ENCODE measurements around the gene PPP4R4. TPM values are rescaled to one million over a fixed set of nuclear protein-coding genes. Genes with fewer than 3 reads are reported as not detected.

Gene PPP4R4
- polyA plus RNA-seq, 10 donors, result 0.07 to 0.90 (median 0.24) TPM

- DNase-seq, result no peak
These were observed 133.4 kb downstream of the PPP4R4 start for GRCh38 chr14:94307410-94307992.

GRCh38 chr14:94309721-94310120, 135.6 kb downstream of the PPP4R4 start:
- DNase-seq, result no peak

GRCh38 chr14:94310248-94310647, 136.1 kb downstream of the PPP4R4 start:
- DNase-seq, result no peak

DNA sequence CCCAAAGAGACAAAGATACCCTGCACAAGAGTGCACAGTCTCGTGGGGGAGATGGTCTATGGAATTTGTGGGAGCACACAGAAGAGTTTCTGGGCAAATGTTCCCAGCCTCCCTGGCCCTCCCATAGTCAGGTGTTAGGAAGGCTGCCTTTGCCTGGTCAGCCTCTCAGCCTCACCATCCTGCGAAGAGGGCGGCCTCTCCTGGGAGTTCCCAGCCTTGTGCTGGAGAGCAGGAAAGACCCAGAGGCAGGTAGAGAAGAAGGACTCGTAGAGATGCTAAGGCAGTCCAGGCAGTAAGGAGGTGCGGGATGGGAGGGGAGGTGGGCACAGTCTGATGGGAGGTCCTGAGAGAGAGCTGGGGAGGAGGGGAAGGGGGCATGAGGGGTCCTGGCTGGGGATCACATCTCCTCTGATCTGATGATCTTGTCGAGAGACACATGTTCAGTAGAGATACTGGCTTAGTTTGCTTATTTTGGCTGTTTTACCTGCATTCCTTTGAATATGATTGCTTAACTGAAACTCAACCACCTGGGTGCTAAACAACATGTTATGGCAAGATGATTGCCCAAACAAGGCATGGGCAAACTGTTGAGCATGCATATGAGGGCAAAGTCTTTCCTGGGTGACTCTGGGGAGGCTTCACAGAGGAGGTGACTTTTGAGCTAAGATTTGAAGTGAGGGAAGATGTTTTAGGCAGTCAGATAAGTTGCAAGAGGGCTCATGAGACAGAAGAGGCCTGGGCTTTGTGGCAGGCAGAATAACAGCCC, 138.5 kb downstream of the PPP4R4 start:
- DNase-seq, result no peak

- no peak for DNase-seq
These were observed 140.0 kb downstream of the PPP4R4 start for GRCh38 chr14:94313991-94314655.

- no peak for DNase-seq
These were observed 140.8 kb downstream of the PPP4R4 start for GRCh38 chr14:94314890-94315289.

DNA sequence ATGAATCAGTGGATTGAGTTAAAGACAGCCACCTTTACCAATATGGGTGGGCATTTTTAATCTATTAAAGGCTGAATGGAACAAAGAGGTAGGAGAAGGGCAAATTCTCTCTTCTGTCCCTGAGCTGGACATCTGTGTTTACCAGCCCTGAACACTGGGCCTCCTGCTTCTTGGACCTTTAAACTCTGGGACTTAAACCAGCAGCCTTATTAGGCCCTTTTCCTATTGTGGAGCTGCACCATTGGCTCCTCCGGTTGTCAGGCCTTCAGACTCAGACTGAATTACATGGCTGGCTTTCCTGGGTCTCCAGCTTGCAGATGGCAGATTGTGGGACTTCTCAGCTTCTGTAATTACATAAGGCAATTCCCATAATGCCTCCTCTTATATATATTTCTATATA, 142.6 kb downstream of the PPP4R4 start:
- no peak for DNase-seq

DNA sequence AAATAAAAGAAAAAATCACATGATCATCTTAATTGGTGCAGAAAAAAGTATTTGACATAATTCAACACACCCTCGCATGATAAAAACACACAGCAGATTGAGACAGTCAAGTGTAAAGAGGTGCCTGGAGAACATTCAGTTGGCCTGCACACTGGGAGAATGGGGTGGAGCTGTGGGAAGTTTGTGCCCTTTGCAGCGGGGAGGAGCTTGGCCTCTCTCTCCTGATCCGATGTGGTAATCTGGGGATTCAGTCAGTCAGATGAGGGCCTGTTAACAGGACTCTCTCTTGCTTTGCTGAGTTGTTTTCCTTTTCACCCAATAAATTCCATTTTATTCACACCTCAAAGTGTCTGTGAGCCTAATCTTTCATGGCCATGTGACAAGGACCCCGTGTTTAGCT, 143.1 kb downstream of the PPP4R4 start:
- no peak for DNase-seq

DNA sequence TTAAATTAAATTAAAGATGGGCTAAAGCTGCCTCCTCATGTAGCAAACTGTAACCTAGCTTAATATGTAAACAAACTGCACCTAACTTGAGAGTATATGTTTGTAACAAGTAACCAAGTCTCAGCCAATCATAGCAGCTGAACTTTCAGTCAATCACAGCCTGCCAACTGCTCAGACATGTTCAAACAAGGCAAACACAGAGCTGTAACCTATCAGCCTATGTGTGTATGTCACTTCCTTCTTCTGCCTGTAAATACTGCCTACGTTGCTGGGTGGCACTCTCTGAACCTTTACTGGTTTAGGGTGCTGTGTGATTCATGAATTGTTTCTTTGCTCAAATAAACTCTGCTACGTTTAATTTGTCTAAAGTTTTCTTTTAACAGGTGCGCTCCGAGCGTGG, 146.1 kb downstream of the PPP4R4 start:
- DNase-seq, result no peak

- DNase-seq, result no peak
These were observed 147.5 kb downstream of the PPP4R4 start for GRCh38 chr14:94321421-94322271.

DNA sequence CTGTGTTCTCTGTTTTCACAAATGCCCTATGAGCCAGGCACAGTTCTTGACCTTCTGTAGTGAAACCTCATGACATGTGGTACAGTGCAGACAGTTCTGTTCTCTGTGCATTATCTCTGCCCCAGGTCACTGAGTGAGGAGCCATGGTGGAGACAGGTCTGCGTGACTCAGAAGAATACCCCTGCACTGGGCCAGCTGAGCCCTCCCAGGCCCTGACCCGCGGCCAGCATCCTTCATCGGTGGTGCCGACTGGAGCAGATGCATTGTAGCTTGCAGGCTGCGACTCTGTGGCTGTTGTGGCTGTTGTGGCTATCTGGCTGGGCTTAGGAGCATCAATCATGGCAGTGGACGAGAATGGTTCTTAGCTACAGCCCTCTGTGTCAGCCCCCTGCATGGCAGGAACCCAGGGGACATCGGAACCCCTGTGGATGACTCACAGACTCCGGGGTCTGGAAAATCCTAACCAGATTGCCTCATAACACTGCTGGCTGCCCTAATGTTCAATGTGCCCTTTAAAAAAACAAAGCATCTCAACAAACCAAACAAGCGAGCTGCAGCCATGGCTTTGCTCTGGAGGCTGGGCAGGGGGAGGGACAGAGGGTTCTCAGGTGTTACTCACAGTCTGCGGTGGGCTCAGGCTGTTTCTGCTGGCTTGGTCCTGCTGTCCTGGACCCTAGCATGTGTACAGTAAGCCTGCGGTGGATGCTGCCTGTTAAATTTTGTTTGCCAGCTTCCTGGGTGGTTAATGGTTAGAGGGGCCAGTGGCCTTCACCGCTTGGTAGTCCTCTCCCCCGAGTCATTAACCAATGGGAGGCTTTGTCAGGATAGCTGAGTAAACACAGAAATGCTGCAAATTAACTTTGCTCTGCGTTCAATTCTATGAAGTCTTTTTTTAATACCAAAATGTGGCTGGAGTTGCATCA, 148.8 kb downstream of the PPP4R4 start, which contains the start of gene SERPINA6:
Gene SERPINA6 (minus strand): TSS at position 689 of the 923 bp plus-strand sequence. CDS start 8,688 bp downstream, outside the sequence.
- DNase-seq, result no peak

DNA sequence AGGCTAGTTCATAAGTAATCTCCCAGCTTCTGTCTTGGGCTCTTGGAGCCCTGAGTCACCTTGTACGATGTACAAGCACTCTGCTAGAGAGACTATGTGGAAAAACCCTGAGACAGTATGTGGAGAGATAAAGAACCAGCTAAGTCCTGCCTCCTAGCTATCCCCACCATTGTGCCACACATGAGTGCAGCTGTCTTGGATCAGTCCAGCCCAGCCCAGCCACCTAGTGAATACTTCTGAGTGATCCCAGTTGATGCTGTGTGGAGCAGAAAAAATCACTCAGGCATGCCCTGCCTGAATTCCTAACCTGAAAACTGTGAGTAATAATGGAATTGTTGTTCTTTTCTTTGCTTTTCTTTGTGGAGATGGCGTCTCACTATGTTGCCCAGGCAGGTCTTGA, 154.1 kb downstream of the PPP4R4 start:
- DNase-seq, result no peak

Other genes with a start within 250 kb of the PPP4R4 start
- gene FAM181A, start 247.0 kb upstream of the PPP4R4 start, polyA plus RNA-seq (ENCODE audit: insufficient read length in 10 of 10), result under 1 TPM in 3 of 10 donors, not detected in 7; 0.17 to 0.31 (median 0.24) TPM
- gene ASB2, start 197.8 kb upstream of the PPP4R4 start, polyA plus RNA-seq (ENCODE audit: insufficient read length in 10 of 10), result 10 to 100 TPM; 13.0 to 33.7 (median 24.8) TPM
- not detected for gene CCDC197, start 177.0 kb upstream of the PPP4R4 start, polyA plus RNA-seq (ENCODE audit: insufficient read length in 10 of 10)
- gene OTUB2, start 148.0 kb upstream of the PPP4R4 start, polyA plus RNA-seq (ENCODE audit: insufficient read length in 10 of 10), result 1 to 10 TPM in 5 of 10 donors, under 1 TPM in 5; 0.77 to 1.6 (median 1.0) TPM
- gene DDX24, start 93.1 kb upstream of the PPP4R4 start, polyA plus RNA-seq (ENCODE audit: insufficient read length in 10 of 10), result 100 to 1,000 TPM in 1 of 10 donors, 10 to 100 TPM in 9; 81.4 to 111 (median 87.2) TPM
- 10 to 100 TPM; 11.1 to 17.5 (median 14.8) TPM for gene IFI27L1, start 93.0 kb upstream of the PPP4R4 start, polyA plus RNA-seq (ENCODE audit: insufficient read length in 10 of 10)
- 1 to 10 TPM; 2.4 to 6.7 (median 3.6) TPM for gene IFI27, start 63.6 kb upstream of the PPP4R4 start, polyA plus RNA-seq (ENCODE audit: insufficient read length in 10 of 10)
- 10 to 100 TPM; 11.0 to 21.9 (median 15.0) TPM for gene IFI27L2, start 44.7 kb upstream of the PPP4R4 start, polyA plus RNA-seq (ENCODE audit: insufficient read length in 10 of 10)
- under 1 TPM in 2 of 10 donors, not detected in 8; 0.06 to 0.07 TPM for gene SERPINA10, start 118.9 kb downstream of the PPP4R4 start, polyA plus RNA-seq (ENCODE audit: insufficient read length in 10 of 10)
- not detected for gene SERPINA6, start 149.0 kb downstream of the PPP4R4 start, polyA plus RNA-seq (ENCODE audit: insufficient read length in 10 of 10)
- not detected for gene SERPINA2, start 192.4 kb downstream of the PPP4R4 start, polyA plus RNA-seq (ENCODE audit: insufficient read length in 10 of 10)
- 10 to 100 TPM in 1 of 10 donors, 1 to 10 TPM in 4, under 1 TPM in 5; 0.40 to 13.3 (median 0.92) TPM for gene SERPINA1, start 214.3 kb downstream of the PPP4R4 start, polyA plus RNA-seq (ENCODE audit: insufficient read length in 10 of 10)

Data from muscle of back (tissue), 11 donors.